Fibroblast of the aortic adventitia (primary cell): ENCODE data around the gene TMEM82. TPM values are rescaled to one million over a fixed set of nuclear protein-coding genes. Genes with fewer than 3 reads are reported as not detected.

Experiments
- DNase-seq: peaks from one replicate; pipeline ENCODE4 v3.0.0-alpha.2; 2010; ENCODE audit warnings: low read depth
- H3K4me3 ChIP-seq: 2 replicates; pipeline ENCODE4 v1.5.1; 2011; ENCODE audit warnings: low read depth, mild to moderate bottlenecking, control low read depth, low read length, moderate library complexity
- total RNA-seq: library from RNA; depleted of rRNA; stranded (reverse); fragments of >200 nt; gene quantifications from 2 replicates; pipeline ENCODE4 v1.2.3, GENCODE V29; 2012; ENCODE audit warnings: low replicate concordance
- TF ChIP-seq, protein P1 (sequence below): IDR thresholded peaks from 2 replicates; pipeline ENCODE4 v1.5.1; 2011; ENCODE audit warnings: mild to moderate bottlenecking, low read length, control low read depth, inconsistent platforms; ENCODE audit not compliant: insufficient read depth

TMEM82 gene
- total RNA-seq, 1 donor = not detected

DNA sequence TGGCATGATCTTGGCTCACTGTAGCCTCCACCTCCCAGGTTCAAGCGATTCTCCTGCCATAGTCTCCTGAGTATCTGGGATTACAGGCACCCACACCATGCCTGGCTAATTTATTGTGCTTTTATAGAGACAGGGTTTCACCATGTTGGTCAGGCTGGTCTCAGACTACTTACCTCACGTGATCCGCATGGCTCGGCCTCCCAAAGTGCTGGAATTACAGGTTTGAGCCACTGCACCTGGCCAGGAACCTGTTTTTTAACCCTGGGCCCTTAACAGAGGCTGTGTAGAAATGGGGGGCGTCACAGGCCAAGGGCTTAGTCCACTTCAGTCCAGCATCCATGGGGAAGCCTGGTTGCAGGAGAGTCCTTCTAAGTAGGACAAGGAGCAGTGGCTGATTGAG, 25.6 kb downstream of the TMEM82 start:
- no peak for DNase-seq

DNA sequence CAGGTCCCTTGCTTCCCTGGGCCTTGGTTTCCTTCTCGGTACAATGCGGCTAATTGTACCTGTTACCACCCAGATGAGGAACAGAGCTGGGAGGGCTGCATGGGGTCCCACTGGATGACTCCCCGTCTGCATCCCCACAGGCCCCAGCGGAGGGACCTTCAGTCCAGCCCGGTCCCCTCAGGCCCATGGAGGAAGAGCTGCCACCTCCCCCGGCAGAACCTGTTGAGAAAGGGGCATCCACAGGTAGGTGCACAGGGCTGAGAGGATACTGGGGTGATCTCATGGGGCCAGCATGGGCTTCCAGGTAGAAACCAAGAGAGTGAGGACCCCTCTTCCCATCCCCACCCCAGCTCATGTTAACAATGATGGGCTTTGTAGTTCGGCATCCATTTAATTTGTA, 26.1 kb downstream of the TMEM82 start:
- no peak for DNase-seq

More for the DNA sequence above, 25.6 kb downstream of the TMEM82 start:
- TF ChIP-seq, protein P1, sequence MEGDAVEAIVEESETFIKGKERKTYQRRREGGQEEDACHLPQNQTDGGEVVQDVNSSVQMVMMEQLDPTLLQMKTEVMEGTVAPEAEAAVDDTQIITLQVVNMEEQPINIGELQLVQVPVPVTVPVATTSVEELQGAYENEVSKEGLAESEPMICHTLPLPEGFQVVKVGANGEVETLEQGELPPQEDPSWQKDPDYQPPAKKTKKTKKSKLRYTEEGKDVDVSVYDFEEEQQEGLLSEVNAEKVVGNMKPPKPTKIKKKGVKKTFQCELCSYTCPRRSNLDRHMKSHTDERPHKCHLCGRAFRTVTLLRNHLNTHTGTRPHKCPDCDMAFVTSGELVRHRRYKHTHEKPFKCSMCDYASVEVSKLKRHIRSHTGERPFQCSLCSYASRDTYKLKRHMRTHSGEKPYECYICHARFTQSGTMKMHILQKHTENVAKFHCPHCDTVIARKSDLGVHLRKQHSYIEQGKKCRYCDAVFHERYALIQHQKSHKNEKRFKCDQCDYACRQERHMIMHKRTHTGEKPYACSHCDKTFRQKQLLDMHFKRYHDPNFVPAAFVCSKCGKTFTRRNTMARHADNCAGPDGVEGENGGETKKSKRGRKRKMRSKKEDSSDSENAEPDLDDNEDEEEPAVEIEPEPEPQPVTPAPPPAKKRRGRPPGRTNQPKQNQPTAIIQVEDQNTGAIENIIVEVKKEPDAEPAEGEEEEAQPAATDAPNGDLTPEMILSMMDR = no peak
- H3K4me3 ChIP-seq = no peak overlapping the region

DNA sequence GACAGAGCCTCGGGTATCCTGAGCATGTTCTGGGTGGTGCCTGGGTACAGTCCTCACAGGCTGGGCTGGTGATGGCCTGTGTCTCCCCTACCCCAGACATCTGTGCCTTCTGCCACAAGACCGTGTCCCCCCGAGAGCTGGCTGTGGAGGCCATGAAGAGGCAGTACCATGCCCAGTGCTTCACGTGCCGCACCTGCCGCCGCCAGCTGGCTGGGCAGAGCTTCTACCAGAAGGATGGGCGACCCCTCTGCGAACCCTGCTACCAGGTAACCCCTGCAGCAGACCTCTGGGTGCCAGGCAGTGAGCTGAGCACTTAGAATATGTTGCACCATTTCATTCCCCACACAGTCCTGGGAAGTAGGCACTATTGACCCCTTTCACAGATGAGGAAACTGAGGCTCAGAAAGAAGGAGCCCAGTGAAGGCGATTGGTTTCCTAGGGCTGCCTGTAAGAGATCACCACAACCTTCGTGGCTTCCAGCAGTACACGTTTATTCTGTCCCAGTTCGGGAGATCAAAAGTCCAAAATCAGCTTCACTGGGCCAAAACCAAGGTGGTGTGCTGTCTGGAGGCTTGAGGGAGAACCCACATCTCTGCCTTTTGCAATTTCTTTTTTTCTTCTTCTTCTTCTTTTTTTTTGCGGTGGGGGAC, 28.1 kb downstream of the TMEM82 start:
- no peak overlapping the region for H3K4me3 ChIP-seq
- TF ChIP-seq, protein P1 = no peak
- no peak for DNase-seq

More for the DNA sequence above, 26.1 kb downstream of the TMEM82 start:
- TF ChIP-seq, protein P1 = no peak
- no peak overlapping the region for H3K4me3 ChIP-seq

DNA sequence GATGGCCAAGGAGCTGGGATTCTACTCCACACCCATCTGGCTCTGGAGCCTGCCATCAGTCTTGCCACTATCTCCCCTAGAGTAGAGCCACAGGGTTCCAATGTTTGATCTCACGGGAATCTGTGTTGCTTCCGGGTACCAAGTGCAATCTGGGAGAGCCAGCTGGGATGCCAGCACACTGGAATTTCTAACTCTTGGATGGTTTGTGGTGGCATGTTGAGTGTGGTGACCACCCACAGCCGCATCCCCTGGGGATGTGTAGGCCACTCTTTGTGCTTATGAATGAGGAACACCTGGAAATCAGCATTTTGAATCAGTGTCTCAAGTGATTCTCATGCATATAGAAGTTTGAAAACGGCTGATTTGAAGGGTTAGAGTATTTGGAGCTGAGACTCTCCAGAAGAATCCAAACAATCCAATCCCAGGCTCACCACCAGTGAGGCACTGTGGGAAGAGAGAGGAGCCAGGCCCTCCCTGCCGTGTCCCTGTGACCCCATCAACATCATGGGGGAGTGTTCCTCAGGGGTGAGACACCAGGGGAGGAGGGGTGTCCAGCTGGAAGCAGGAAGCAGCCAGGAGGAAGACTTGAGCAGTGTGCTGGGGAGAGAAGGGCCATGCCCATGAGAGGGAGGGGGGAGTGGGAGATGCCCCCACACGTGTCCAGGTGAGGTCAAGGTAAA, 29.7 kb downstream of the TMEM82 start:
- no peak for DNase-seq
- no peak overlapping the region for H3K4me3 ChIP-seq
- TF ChIP-seq, protein P1 = no peak

DNA sequence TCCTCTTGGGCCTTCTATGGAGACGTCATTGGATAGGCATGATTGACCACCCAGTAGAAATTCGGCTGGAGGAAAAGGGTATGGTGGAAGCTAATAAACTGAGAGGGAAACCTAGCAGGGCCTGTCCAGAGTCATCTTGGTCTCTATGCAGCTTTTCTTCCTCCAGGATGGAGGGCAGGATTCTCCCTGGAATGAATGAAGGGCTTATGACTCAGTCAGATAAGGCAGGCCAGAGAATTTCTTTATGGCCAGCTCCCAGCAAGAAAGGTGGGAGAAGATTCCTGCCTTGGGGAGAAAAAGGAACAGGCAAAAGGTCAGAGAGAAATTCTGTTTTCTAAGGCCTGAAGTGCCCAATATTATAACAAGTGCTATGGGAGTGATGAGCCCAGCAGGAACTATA, 33.4 kb downstream of the TMEM82 start:
- no peak overlapping the region for H3K4me3 ChIP-seq
- TF ChIP-seq, protein P1 = no peak
- DNase-seq = peak; percentile 62

DNA sequence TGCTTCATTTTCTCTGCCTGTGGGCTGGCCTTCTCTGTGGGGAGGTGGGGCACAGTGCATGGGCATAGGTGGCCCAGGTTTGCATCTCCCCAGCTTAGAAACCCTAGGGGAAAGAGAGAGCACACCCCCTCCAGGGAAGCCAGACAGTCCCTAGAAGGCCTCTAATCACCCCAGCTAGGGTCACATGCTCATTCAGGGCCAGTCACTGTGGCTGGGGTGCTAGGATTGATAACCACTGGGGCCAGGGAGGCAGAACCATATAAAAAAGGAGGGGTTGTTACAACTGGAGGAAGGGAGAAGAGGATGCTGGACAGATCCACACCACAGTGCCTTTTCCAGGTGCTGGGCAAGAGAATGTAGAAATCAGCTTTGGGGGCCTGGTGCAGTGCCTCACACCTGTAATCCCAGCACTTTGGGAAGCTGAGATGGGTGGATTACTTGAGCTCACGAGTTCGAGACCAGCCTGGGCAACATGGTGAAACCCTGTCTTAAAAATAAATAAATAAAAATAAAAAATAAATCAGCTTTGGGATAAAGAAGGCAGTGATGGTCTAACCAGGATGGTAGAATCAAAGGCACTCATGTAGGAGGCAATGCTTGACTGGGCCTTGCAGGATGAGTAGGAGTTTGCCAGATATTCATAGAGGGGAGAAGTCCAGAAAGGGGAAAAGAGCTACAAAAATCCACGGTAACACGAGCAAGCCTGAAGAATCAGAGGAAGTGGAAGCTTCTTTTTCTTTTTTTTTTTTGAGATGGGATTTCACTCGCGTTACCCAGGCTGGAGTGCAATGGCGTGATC, 35.8 kb downstream of the TMEM82 start:
- TF ChIP-seq, protein P1 = no peak
- no peak for DNase-seq
- H3K4me3 ChIP-seq = no peak overlapping the region
